SK-N-SH (cell line): Measurements from ENCODE around the gene NRN1L.
A peak's percentile ranks its signal among the peaks of the same experiment; 100 is the strongest.

Experiments
- CHD2 ChIP-seq: fragments of 150-350 bp; IDR thresholded peaks from 2 replicates; pipeline ENCODE4 v1.6.1; 2018; ENCODE audit warnings: low read length; ENCODE audit not compliant: partially characterized antibody
- CTCF ChIP-seq: fragments of 200-600 bp; sonication (generic); IDR thresholded peaks from 2 replicates; pipeline ENCODE4 v1.6.1; 2017; ENCODE audit warnings: antibody characterized with exemption, mild to moderate bottlenecking, moderate library complexity
- EZH2phosphoT487 ChIP-seq: fragments of 200-600 bp; sonication (generic); IDR thresholded peaks from 2 replicates; pipeline ENCODE4 v1.6.1; 2017; ENCODE audit warnings: low read depth, mixed run types, mild to moderate bottlenecking, antibody characterized with exemption, moderate library complexity, borderline replicate concordance
- GABPA ChIP-seq: IDR thresholded peaks from 2 replicates; pipeline ENCODE4 v1.4.0; 2012; ENCODE audit warnings: low read depth, mild to moderate bottlenecking
- MXI1 ChIP-seq: IDR thresholded peaks from 2 replicates; pipeline ENCODE4 v1.6.1; 2012; ENCODE audit warnings: mild to moderate bottlenecking, low read depth, low read length, improper control_type of control experiment
- NRF1 ChIP-seq: IDR thresholded peaks from 2 replicates; pipeline ENCODE4 v1.6.1; 2012; ENCODE audit warnings: low read depth, mild to moderate bottlenecking, low read length
- PBX3 ChIP-seq: IDR thresholded peaks from 2 replicates; pipeline ENCODE4; 2012
- POLR2AphosphoS5 ChIP-seq: IDR thresholded peaks from 2 replicates; pipeline ENCODE4 v1.6.1; 2012; ENCODE audit warnings: low read depth, low read length
- RFX5 ChIP-seq: IDR thresholded peaks from 2 replicates; pipeline ENCODE4 v1.6.1; 2012; ENCODE audit warnings: mild to moderate bottlenecking, improper control_type of control experiment, low read length
- USF2 ChIP-seq: fragments of 150-350 bp; IDR thresholded peaks from 2 replicates; pipeline ENCODE4 v1.6.1; 2017; ENCODE audit warnings: antibody characterized with exemption, low read length, low read depth, borderline replicate concordance

- TF ChIP-seq CHD2 (no peak), CTCF (0 out of 2 replicates have a peak, but pooled peaks have one; percentile 29), NRF1 (no peak), USF2 (no peak), EZH2phosphoT487 (no peak), MXI1 (no peak), POLR2AphosphoS5 (no peak), PBX3 (no peak), GABPA (no peak), RFX5 (no peak)
Observed at GRCh38 chr16:67931712-67932461, 47.2 kb downstream of the NRN1L start, which contains the start of gene CTRL.
